HG03196 (cell line): Measurements from ENCODE around the gene ANO10.

Source experiments
- ATAC-seq: cut with Tn5 transposase; IDR thresholded peaks from one replicate; pipeline ENCODE4 v1.9.1; 2021; ENCODE audit not compliant: unreplicated experiment

ANO10 gene

DNA sequence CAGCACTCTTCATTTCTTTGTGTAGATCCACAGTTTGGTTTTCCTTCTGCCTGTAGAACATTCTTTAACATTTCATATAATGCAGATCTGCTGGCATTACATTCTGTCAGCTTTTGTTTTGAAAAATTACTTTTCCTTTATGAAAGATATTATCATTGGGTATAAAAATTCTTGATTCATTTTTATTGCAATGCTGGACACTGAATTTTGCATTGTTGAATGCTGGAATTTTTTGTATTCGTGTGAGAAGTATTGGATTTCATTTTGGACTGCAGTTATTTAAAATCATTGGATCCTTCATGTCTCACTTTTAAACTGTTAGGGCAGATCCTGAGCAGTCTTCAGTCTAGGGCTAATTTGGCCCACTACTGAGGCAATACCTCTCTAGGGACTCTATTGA, 268.4 kb downstream of the ANO10 start:
- no peak for ATAC-seq

- ATAC-seq = no peak
Measured at GRCh38 chr3:43349716-43350115, 272.1 kb downstream of the ANO10 start.

GRCh38 chr3:43348852-43349574, 272.8 kb downstream of the ANO10 start:
- no peak for ATAC-seq

GRCh38 chr3:43348350-43348749, 273.5 kb downstream of the ANO10 start:
- ATAC-seq = no peak

GRCh38 chr3:43347774-43348173, 274.0 kb downstream of the ANO10 start:
- ATAC-seq = no peak

DNA sequence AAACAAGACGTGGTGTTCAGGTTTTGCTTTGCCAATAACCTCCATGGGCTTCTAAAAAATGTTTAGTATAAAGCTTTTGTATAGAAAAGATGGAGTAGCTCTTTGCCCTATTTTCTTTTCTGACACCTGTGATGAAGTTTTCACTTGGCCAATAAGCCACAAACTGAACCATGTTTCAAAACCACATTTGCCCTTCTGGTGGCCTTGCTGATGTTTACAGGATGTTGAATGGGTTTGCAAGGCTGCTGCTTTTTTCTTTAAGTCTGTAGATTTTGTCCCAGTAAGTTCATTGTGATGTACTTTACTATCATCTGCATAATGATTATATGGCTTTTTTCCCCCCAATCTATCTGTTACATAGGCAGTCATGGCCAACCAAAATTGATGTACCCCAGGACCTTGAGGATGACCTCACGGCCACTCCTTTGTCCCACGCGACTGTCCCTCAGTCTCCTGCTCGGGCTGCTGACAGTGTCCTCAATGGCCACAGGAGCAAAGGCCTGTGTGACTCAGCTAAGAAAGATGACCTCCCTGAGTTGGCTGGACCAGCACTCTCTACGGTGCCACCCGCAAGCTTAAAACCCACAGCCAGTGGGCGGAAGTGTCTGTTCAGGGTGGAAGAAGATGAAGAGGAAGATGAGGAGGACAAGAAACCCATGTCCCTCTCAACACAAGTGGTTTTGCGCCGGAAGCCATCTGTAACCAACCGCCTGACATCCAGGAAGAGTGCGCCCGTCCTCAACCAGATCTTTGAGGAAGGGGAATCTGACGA, 274.6 kb downstream of the ANO10 start:
- ATAC-seq = no peak

- ATAC-seq = no peak
Measured at GRCh38 chr3:43345877-43346276, 275.9 kb downstream of the ANO10 start.

- ATAC-seq = no peak
Measured at GRCh38 chr3:43345246-43345645, 276.6 kb downstream of the ANO10 start.

- no peak for ATAC-seq
Measured at GRCh38 chr3:43344520-43344919, 277.3 kb downstream of the ANO10 start.

DNA sequence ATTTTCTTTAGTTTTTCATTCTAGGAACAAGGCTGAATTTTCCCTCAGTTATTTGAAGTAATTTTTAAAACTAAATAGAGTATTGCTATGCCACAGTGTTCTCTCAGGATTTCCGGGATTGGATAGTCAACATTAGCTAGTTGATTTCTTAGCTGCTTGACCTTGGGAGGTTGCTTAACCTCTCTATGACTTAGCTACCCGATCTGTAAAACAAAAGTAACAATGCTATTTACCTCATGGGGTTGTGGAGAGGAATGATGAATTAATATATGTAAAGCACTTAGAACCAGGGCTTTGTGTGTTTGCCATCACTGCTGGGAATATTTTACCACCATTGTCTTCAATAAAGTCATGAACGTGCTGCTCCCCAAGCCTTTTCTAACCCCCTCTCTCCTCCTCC, 278.0 kb downstream of the ANO10 start:
- ATAC-seq = no peak

DNA sequence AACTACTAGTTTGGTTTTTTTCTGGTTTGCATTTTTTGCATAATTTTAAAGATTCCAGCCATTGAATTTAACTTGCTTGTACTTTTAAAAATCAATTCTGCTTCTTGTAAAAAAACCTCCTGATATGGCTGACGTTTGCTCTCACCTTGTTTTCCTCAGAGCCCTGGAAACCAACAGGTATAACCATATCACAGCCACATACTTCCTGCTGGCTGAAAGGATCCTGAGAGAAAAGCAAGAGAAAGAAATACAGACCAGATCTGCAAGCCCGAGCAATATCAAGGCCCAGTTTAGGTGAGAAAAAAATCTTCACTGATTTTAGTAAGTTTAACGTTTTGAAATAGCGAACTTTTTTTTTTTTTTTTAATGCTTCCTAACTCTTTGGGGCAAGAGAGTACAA, 278.6 kb downstream of the ANO10 start:
- no peak for ATAC-seq

GRCh38 chr3:43341788-43342187, 280.0 kb downstream of the ANO10 start:
- no peak for ATAC-seq

- ATAC-seq = no peak
Measured at GRCh38 chr3:43340403-43340802, 281.4 kb downstream of the ANO10 start.

DNA sequence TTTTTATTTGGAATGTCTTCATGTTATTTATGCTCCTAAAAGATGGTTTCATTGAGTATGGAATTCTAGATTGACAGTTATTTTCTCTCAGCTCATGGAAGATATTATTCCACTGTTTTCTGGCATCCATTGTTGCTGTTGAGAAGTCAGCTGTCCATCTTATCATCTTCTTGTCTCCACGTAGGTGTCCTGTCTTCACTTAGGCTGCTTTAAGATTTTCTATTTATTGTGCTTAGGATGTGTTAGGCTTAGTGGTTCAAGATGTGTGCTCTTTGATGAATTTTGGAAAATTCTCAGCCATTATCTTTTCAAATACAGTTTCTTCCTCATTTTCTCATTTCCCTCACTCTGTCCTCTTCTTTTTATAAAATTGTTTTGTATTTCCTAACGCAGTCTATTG, 283.5 kb downstream of the ANO10 start:
- ATAC-seq = no peak

DNA sequence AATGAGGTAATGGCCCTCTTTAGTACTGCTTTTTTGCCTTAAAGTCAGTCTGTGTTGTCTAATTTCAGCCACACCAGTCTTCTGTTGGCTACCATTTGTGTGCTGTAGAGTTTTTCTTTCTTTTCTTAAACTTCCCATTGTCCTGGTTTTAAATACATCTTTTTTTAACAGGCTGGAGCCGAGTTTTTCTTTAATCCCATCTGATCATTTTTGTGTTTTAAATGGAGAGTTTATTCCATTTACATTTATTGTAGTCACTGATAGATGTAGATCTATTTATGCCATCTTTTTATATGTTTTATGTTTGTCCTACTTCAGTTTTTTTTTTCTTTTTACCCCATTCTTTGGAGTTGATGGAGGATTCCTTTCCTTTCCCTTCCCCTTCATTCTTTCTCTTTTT, 286.0 kb downstream of the ANO10 start:
- no peak for ATAC-seq

GRCh38 chr3:43334976-43335375, 286.8 kb downstream of the ANO10 start:
- ATAC-seq = no peak

DNA sequence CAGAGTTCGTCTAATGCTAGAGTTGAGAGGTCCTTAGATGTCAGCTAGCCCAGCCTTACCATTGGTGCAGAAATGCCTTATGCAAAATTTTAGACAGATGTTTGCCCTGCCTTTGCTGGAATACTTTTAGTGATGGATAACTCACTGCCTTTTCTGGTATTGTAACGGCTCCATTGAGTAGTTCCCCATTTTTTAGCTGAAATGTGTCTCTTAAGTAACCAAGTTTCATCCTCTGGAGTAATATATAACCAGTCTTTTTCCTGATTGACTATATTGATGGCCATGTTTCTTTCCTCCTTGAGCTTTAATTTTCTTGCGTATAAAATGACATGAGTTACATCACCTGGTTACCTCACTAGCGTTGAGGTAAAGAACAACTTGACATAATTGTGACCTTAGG, 290.4 kb downstream of the ANO10 start:
- ATAC-seq = no peak

GRCh38 chr3:43330981-43331380, 290.8 kb downstream of the ANO10 start:
- ATAC-seq = no peak

GRCh38 chr3:43328653-43329052, 293.2 kb downstream of the ANO10 start:
- ATAC-seq = no peak

DNA sequence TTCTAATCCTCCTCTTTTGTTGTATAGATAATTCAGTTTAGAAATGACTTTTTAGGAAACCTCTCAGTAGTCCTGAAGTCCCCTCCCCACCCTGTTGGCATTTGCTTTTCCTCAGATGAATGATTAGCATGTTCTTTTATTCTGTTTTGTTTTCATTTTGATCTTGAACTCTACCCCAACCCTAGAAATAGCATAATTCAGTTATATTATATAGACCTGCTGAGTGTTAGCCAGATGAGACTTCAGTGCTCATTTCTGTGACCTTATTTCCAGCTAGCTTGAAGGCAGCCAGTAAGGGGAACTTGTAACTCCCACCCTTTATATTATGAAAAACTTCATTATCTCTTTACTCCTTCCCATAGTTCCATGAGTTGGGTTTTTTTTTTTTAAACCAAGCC, 294.2 kb downstream of the ANO10 start:
- ATAC-seq = no peak

- no peak for ATAC-seq
Measured at GRCh38 chr3:43326891-43327581, 294.8 kb downstream of the ANO10 start.

- ATAC-seq = no peak
Measured at GRCh38 chr3:43323541-43323940, 298.3 kb downstream of the ANO10 start.
